ENCODE measurements around the gene CMSS1.

The CMSS1 gene

DNA sequence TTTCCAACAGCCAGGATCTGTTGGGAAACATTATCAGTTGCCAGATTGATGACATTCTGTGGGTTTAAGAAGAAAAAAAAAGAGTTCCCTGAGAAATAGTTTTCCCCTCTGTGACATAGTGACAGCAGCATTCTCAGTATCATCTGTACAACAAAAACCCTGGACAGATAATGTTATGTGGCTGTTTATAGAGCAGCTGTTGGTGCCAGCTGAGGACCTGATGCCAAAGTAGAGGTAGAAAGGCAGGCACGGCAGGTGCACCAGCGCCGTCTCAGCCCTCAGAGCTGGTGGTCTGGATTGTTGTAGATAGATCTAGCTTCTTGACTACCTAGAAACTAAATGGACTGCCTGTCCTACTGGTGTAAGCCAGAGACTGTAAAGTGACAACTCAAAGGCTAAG, 352.8 kb downstream of the CMSS1 start:
- no peak for DNase-seq (ENCODE audit: low spot score)
- in situ Hi-C loops (cut with MboI; ENCODE audit: low sequenced_read_pairs, unreplicated experiment), result no loop called here
- TF ChIP-seq, protein P1, sequence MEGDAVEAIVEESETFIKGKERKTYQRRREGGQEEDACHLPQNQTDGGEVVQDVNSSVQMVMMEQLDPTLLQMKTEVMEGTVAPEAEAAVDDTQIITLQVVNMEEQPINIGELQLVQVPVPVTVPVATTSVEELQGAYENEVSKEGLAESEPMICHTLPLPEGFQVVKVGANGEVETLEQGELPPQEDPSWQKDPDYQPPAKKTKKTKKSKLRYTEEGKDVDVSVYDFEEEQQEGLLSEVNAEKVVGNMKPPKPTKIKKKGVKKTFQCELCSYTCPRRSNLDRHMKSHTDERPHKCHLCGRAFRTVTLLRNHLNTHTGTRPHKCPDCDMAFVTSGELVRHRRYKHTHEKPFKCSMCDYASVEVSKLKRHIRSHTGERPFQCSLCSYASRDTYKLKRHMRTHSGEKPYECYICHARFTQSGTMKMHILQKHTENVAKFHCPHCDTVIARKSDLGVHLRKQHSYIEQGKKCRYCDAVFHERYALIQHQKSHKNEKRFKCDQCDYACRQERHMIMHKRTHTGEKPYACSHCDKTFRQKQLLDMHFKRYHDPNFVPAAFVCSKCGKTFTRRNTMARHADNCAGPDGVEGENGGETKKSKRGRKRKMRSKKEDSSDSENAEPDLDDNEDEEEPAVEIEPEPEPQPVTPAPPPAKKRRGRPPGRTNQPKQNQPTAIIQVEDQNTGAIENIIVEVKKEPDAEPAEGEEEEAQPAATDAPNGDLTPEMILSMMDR (IDR thresholded peaks at IDR 0.05; ENCODE audit: borderline replicate concordance, control extremely low read depth, extremely low read depth, insufficient read depth, missing control alignments), result no peak

DNA sequence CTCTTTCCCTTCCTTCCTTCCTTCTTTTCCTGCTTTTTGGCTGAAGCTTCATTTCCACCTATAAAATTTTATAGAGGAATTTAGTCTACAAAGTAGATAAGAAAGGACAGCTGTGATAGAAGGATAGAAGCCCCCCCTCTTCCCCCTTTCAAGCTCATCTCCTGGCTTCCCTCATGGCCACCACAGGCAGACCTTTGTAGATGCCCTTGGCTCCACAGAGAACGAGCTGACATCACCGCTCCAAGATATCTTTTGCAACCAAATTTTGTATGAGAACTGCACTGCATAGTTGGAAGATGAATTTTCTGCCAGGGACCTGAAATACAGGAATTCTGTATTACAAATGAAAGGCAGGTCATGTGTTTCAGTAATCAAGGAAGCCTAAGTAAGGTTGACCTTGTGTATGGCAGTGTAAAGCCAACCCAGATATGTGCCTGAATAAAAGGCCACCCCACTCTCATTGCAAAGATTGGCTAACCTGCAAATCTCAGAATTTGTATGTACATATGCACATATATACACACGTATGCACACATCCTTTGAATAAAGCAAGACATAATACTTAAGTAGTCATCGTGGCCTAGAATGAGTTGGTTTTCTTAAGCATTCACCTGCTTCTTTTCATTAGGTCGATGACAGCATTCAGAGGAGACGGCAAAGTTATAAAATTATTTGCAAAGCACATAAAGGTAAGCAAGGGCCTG, 353.7 kb downstream of the CMSS1 start:
- no peak for DNase-seq (ENCODE audit: low spot score)
- in situ Hi-C loops (cut with MboI; ENCODE audit: low sequenced_read_pairs, unreplicated experiment), result no loop called here
- TF ChIP-seq, protein P1 (IDR thresholded peaks at IDR 0.05; ENCODE audit: borderline replicate concordance, control extremely low read depth, extremely low read depth, insufficient read depth, missing control alignments), result no peak

DNA sequence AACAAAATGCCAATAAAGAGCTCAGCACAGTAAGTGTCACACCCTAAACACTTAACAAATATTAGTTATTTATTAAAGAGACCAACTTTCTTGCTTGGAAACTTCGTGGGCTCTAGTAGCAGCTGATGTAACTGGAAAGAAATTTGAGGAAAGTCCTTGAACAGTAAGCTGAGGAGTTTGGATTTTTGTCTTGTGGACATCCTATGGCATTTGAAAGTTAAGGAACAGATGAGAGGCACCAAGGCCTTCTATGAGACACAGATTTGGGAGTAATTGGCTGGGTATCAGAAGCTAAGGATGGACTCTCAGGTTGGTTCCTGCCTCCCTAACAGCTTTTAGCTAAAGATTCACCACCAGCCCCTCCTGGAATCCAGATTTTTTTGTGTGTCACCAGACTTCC, 356.3 kb downstream of the CMSS1 start:
- TF ChIP-seq, protein P1 (IDR thresholded peaks at IDR 0.05; ENCODE audit: borderline replicate concordance, control extremely low read depth, extremely low read depth, insufficient read depth, missing control alignments), result no peak
- in situ Hi-C loops (cut with MboI; ENCODE audit: low sequenced_read_pairs, unreplicated experiment), result no loop called here
- DNase-seq (ENCODE audit: low spot score), result no peak

DNA sequence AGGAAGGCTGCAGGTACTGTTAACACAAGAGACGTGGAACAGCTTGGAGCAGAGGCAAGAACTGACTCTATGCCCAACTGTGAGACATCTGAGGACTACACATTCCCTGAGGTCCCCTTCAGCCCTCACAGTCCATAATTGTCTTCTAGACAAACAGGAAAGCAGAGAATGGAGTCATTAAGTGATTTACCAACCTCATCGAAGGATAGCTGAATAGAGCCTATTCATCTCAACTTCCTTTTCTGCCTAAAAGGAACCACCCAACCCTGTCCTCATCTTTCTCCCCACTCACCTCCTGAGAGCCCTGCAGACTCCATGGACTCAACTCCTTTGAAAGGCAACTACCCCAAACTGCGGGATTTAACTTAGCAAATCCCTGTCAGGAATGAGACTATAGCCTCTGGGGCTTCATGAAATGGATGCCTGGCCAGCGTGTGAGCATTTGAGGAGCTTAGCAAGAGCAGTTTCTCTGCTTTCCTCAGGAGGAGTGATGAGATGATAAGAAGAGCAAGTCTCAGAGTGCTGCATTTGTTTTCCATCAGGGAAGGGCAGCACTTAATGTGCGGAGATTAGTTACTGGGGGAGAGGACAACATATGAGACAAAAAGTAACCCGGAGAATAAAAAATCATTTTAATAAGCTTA, 358.1 kb downstream of the CMSS1 start:
- TF ChIP-seq, protein P1 (IDR thresholded peaks at IDR 0.05; ENCODE audit: borderline replicate concordance, control extremely low read depth, extremely low read depth, insufficient read depth, missing control alignments), result no peak
- in situ Hi-C loops (cut with MboI; ENCODE audit: low sequenced_read_pairs, unreplicated experiment), result no loop called here
- no peak for DNase-seq (ENCODE audit: low spot score)

DNA sequence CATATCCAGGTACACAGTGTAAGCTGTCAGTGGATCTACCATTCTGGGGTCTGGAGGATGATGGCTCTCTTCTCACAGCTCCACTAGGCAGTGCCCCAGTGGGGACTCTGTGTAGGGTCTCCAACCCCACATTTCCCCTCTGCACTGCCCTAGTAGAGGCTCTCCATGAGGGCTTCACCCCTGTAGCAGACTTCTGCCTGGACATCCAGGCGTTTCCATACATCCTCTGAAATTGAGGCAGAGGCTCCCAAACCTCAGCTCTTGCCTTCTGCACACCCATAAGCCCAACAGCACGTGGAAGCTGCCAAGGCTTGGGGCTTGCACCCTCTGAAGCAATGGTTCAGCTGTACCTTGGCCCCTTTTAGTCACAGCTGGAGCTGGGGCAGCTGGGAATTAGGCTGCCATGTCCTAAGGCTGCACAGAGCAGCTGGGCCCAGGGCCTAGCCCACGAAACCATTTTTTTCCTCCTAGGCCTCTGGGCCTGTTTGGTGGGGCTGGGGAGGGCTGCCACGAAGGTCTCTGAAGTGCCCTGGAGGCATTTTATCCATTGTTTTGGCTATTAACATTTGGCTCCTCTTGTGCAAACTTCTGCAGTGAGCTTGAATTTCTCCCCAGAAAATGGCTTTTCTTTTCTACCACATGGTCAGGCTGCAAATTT, 362.2 kb downstream of the CMSS1 start:
- in situ Hi-C loops (cut with MboI; ENCODE audit: low sequenced_read_pairs, unreplicated experiment), result no loop called here
- DNase-seq (ENCODE audit: low spot score), result no peak
- TF ChIP-seq, protein P1 (IDR thresholded peaks at IDR 0.05; ENCODE audit: borderline replicate concordance, control extremely low read depth, extremely low read depth, insufficient read depth, missing control alignments), result no peak

DNA sequence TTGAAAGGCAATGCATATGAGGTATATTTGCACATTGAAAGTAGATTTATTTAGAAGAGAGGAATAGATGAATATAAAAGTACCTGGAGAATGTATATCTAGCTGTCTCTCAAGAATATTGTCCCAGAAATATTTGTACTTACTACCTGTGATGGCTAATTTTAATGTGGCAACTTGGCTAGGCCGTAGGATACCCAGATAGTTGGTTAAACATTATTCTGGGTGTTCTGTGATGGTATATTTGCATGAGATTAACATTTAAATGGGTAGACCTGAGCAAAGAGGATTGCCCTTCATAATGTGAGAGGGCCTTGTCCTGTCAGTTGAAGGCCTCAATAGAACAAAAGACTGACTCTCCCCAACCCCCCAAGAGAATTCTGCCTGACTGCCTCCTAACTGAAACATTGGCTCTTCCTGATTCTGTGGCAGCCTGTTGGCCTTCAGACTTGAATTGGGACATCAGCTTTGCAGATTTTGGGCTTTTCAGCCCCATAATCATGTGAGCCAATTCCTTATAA, 366.0 kb downstream of the CMSS1 start:
- in situ Hi-C loops (cut with MboI; ENCODE audit: low sequenced_read_pairs, unreplicated experiment), result no loop called here
- TF ChIP-seq, protein P1 (IDR thresholded peaks at IDR 0.05; ENCODE audit: borderline replicate concordance, control extremely low read depth, extremely low read depth, insufficient read depth, missing control alignments), result no peak
- DNase-seq (ENCODE audit: low spot score), result no peak
